ENCODE results near the gene TSC2. TPM values are rescaled to one million over a fixed set of nuclear protein-coding genes. Genes with fewer than 3 reads are reported as not detected.

TSC2 gene
- total and polyA plus RNA-seq, 2 of the 13 experiments (the other 11 are each of a cell fraction or from before 2014, with no cell fraction given), result 19.6 to 40.4 TPM

- TF ChIP-seq ERF (CRISPR knock-in tag; IDR thresholded peaks at IDR 0.05) (peak; percentile 83), NRL (CRISPR knock-in tag; IDR thresholded peaks at IDR 0.05; ENCODE audit: borderline replicate concordance) (no peak; the same call in 1 of the 2 replicates), GRHL1 (CRISPR knock-in tag; conservative IDR thresholded peaks at IDR 0.05) (no peak), ZNF720 (CRISPR knock-in tag; IDR thresholded peaks at IDR 0.05) (no peak), MED13 (CRISPR knock-in tag; IDR thresholded peaks at IDR 0.05) (no peak), RORA (CRISPR knock-in tag; IDR thresholded peaks at IDR 0.05) (no peak), TSC22D2 (CRISPR knock-in tag; IDR thresholded peaks at IDR 0.05; ENCODE audit: borderline replicate concordance) (0 out of 2 replicates have a peak, but pooled peaks have one; percentile 33), ZNF768 (CRISPR knock-in tag; IDR thresholded peaks at IDR 0.05) (no peak), KLF12 (CRISPR knock-in tag; IDR thresholded peaks at IDR 0.05; ENCODE audit: borderline replicate concordance) (no peak; the same call in none of the 2 replicates), MEIS2 (CRISPR knock-in tag; IDR thresholded peaks at IDR 0.05) (no peak), ZNF33B (CRISPR knock-in tag; IDR thresholded peaks at IDR 0.05) (no peak), ZNF251 (CRISPR knock-in tag; IDR thresholded peaks at IDR 0.05) (no peak), NFATC3 (CRISPR knock-in tag; IDR thresholded peaks at IDR 0.05) (0 out of 2 replicates have a peak, but pooled peaks have one; percentile 4), RBM39 (IDR thresholded peaks at IDR 0.05; ENCODE audit: low read depth, low read length, poor library complexity, severe bottlenecking) (no peak), ZNF282 (IDR thresholded peaks at IDR 0.05; ENCODE audit: partially characterized antibody) (no peak), EHMT2 (IDR thresholded peaks at IDR 0.05; ENCODE audit: borderline replicate concordance, low read depth, low read length) (no peak), FLYWCH1 (CRISPR knock-in tag; IDR thresholded peaks at IDR 0.05) (no peak), CBX5 (CRISPR knock-in tag; IDR thresholded peaks at IDR 0.05; ENCODE audit: borderline replicate concordance) (no peak), GZF1 (CRISPR knock-in tag; IDR thresholded peaks at IDR 0.05) (peak; percentile 59; the same call in 1 of the 2 replicates), PAXIP1 (CRISPR knock-in tag; conservative IDR thresholded peaks at IDR 0.05) (peak; percentile 64), RARG (CRISPR knock-in tag; IDR thresholded peaks at IDR 0.05; ENCODE audit: low read depth) (no peak), ZBTB21 (CRISPR knock-in tag; IDR thresholded peaks at IDR 0.05) (no peak), ZNF512 (CRISPR knock-in tag; IDR thresholded peaks at IDR 0.05) (no peak)
Measured at GRCh38 chr16:2047330-2048115, at the start of gene TSC2, which contains the start of gene NTHL1 (continued).
